GM15510 (cell line): Measurements from ENCODE around the gene MYADM.

ENCODE experiments used
- POLR2A ChIP-seq: IDR thresholded peaks from 3 replicates; pipeline ENCODE4 v1.6.1; 2011; ENCODE audit warnings: borderline replicate concordance; ENCODE audit not compliant: insufficient read length; ENCODE audit errors: extremely low read depth

The MYADM gene, protein sequence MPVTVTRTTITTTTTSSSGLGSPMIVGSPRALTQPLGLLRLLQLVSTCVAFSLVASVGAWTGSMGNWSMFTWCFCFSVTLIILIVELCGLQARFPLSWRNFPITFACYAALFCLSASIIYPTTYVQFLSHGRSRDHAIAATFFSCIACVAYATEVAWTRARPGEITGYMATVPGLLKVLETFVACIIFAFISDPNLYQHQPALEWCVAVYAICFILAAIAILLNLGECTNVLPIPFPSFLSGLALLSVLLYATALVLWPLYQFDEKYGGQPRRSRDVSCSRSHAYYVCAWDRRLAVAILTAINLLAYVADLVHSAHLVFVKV

DNA sequence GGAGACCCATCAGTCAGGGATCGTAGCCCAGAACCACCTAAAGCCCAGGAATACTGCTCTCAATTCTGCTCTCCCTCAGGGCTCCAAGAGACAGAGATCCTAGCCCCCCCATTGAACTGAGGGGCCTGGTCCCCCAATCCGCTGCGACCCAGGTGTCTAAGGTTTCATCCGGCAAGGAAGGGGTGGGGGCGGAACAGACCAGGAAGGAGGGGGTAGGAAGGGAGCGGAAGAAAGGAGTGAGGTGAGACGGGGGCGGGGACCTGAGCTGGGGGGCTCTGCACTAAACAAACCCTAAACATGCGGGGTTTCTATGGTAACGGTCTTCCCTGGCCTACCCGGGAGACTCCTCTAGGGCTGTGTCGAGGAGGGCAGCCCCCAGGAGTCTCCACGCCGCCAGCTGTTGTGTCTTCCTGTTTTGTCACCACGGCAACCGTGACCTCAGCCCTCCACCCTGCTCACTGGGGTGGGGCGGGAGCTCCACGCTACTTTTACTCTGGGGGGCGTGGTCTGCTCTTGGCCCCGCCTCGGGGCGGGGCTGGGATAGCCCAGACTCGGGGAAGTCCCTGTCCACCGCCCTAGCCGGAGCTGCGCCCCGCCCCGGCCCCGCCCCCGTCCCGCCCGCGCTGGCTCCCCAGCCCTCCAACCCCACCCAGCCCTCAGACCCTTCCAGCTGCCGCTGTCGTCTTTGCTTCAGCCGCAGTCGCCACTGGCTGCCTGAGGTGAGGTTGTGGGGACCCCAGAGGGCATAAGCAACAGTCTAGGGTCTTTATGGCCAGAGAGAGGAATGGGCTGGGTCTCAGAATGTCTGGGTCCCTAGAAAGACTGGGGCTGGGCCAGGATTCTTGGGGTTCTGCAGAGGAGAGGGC, at the start of gene MYADM:
Gene MYADM (plus strand): TSS at position 659 of the 866 bp plus-strand sequence. CDS start 5,647 bp downstream, outside the sequence.
- TF ChIP-seq POLR2A = peak; percentile 45

DNA sequence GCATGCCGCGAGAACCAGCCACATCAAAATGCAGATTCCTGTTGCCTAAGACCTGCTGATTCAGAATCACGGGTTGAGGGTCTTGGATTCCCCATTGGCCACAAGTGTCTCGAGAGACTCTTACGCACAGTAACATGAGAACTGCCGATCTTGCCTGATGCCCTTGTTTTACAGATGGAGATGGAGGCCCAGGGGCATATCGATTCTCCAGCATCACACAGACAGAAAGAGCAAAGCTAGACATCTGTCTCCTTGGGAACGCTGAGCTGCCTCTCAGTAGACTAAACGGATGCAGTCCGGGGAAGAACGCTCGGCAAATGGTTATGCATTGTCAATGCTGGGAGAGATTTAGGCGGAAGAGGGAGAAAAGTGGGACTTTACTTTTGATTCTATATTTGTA, 48.9 kb upstream of the MYADM start:
- TF ChIP-seq POLR2A = no peak

DNA sequence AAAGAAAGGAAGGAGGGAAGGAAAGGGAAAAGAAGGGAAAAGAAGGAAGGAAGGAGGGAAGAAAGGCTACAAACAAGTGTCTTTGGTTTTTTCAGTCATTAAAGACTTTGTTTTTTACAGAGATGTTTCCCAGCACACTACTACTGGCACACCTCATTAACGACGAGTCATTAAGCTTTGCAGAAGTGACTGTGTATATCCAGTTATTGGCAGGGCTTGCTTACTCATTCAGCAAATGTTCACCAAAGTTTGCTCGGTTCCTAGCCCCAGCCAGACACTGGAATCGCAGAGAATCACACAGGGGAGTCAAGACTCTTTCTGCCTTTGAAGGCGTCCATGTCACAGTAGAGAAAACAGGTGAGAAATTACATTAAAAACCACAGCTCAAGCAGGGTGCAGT, 47.8 kb upstream of the MYADM start:
- TF ChIP-seq POLR2A = no peak

DNA sequence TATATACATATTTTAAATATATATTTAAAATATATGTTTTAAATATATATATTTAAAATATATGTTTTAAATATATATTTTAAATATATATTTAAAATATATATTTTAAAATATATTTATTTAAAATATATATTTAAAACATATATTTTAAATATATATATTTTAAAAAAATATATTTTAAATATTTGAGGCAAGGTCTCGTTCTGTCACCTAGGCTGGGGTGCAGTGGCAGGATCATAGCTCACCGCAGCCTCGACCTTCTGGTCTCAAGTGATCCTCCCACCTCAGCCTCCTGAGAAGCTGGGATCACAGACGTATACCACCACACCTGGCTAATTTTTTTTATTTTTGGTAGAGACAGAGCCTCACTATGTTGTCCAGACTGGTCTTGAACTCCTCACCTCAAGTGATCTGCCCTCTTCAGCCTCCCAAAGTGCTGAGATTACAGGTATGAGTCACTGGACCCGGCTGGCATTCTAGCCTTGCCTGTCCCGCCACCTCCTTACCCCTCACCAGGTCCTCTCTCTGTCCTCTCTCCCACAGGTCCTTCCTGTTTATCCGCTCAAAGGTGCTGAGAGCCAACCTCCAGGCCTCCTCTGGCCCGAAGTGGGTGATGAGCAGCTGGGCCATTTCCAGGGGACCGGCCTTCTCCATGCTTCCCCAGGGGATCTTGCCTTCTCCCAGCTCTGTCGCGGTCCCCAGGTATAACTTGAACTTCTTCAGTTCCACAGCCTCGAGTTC, 44.1 kb upstream of the MYADM start:
- no peak for TF ChIP-seq POLR2A

DNA sequence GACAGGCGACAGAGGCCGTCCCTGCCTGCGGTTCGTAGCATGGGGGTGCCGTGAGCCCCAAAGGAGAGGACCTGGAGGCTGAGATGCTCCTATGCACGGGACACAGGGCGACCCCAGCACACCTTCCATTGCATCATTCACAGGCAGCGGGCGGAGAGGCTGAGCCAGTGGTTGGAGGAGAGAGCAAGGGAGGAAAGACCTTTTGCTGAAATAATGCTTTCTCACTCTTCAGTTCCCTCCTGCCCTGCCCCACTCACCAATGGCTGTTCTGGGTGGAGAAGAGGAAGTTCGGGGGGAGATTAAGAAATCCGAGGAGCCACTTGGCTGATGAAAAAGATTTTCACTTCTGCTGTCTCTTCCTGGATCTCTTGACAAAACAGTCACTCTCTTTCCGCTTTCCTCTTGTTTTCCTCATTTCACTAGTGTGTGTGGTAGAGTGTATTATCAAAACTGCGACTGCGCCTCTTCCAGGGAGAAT, 43.5 kb upstream of the MYADM start, which contains the start of gene NLRP12:
Gene NLRP12 (minus strand): TSS at position 181 of the 478 bp plus-strand sequence. CDS start 140 bp downstream, at position 41.
- no peak for TF ChIP-seq POLR2A

DNA sequence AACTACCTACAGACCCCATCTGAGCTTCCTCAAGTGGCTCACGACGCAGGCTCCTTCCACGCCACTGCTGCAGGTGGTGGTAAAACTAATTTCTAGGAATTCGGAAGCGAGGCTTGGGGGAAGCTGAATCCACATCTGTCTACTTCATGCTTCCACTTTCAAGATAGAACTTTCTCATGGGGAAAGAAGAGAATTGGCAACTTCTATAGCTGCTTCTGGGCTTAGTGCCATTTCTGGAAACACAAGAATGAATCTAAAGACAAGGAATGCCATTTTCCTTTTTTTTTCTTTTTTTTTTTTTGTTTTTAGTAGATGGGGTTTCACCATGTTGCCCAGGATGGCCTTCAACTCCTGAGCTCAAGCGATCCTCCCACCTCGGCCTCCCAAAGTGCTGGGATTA, 40.8 kb upstream of the MYADM start:
- TF ChIP-seq POLR2A = no peak

DNA sequence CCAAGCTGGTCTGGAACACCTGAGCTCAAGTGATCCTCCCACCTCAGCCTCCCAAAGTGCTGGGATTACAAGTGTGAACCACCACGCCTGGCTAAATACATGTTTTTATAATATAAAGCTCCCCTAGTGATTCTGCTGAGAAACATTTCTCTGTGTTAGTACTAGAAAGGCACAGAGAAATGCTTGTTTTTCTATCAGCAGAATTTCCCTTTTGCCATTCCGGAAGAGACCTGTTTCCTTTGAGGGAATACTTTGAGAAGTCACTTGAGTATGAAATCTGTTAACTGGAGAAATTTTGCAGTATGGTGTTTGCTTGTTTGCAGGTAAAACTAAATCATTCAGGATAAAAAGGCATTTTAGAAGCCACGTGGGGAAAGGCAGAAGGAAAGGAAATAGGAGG, 39.2 kb upstream of the MYADM start:
- no peak for TF ChIP-seq POLR2A

DNA sequence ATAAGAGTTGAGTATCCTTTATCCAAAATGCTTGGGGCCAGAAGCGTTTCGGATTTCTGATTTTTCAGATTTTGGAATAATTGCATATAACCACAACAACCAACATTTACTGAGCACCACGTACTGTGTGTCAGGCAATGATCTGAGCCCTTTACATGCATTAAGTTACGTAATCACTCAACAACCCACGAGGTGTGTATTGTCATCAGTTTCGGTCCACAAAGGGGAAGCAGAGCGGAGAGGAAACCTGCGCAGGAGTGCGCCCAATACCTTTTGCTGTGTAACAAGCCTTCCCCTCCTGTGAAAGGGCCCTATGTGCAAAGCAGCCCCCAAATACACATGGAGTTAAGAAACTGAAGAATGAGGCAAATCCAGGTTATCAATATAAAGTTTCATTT, 22.8 kb upstream of the MYADM start:
- TF ChIP-seq POLR2A = no peak

DNA sequence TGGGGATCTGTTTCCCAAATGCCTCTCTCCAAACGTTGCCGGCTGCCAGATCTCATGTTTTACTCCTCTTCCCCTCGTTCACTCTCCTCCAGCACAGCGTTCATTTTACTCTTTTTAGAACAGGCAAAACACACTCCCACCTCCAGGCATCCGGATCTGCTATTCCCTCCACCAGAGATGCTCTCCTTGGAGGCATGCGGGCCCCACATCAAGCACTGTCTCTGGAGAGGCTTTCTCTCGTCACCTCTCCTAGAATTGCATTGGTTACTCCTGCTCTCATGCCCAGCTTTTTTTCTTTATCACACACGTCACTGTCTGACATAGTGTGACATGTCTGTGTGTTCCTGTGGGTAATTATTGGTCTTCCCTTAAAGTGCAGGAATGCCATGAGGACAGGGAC, 20.1 kb upstream of the MYADM start:
- no peak for TF ChIP-seq POLR2A

DNA sequence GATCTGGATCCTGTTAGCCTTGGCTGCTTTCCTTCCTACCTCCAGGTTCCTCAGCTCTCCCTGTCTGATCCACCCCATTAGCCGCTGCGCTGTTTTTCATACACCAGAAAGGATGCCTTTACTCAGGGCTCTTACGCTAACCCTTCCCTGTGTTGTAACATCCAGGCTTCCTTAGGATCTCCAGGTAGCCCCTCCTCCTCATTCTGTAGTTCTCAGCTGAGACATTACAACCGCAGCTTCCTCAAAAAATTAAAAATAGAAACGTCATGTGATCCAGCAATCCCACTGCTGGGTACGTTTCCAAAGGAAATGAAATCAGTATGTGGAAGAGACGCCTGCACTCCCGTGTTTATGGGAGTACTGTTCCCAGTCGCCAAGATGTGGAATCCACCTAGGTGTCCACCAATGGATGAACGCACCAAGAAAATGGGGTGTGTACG, 18.4 kb upstream of the MYADM start:
- TF ChIP-seq POLR2A = no peak

DNA sequence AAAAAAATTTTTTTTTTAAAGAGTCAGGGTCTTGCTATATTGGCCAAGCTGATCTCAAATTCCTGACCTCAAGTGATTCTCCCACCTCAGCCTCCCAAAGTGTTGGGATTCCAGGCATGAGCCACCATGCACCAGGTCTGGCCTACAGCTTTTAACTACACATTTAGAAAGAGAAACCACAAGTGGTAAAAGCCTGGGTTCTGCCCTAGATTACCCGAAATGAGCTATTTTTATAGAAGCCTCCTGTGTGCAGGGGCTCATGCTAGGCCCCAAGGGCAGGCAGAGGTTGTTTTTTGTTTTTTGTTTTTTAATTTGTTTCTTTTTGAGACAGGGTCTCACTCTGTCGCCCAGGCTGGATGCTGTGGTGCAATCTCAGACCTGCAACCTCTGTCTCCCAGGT, 14.0 kb upstream of the MYADM start:
- no peak for TF ChIP-seq POLR2A

DNA sequence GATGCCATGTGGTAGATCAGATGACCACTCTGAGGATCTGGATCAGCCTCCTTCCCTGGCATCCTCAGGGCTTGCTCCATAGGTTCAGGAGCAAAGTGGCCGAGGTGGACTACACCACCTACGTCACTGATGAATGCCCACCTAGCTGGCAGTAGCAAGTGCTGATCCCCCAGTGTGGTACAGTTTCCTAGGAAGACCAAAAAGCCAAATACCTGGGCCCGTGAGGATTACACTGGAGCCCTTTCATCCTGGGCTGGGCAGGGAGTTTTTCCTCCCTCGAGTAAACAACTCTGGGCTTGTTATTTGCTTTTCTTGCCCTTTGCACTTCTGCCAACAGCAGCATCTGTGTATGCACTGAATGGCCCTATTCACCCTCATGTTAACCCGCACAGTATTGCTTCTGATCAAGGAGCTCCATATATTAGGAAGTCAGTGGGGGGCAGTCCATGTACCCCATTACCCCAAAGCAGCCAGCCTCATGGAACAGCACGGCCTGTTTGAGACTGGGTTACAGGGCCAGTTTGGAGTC, 3.3 kb upstream of the MYADM start:
- TF ChIP-seq POLR2A = no peak

DNA sequence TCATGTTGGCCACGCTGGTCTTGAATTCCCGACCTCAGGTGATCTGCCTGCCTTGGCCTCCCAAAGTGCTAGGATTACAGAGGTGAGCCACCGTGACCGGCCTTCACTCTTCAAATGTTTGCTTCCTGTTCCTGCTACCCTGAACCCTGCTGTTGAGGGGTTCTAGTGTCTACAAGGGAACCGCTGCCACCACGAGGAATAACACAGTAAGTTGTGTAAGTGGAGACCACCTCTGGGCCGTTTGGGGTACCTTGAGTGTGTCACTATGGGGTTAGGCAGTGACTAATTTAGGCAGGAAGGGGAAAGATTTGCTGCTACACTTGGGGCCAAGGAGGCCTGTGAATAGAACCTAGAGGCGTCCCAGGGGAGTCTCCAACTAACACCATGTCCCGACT, 2.2 kb upstream of the MYADM start:
- no peak for TF ChIP-seq POLR2A
